Lower leg skin (tissue), 3 donors: ENCODE results near the gene OR11L1.

Experiments
- POLR2A ChIP-seq, 2 donors: fragments of 450-650 bp; IDR thresholded peaks; one replicate each; pipeline ENCODE4 v1.6.1; 2016 to 2017; ENCODE audit warnings: antibody characterized with exemption in 2 of 2, mild to moderate bottlenecking in 1 of 2, moderate library complexity in 1 of 2
- TF ChIP-seq, protein P1 (sequence below), 3 donors: fragments of 450-650 bp; IDR thresholded peaks; one replicate each; pipeline ENCODE4 v1.5.1; 2016; ENCODE audit warnings: antibody characterized with exemption in 3 of 3, mild to moderate bottlenecking in 3 of 3, moderate library complexity in 2 of 3

DNA sequence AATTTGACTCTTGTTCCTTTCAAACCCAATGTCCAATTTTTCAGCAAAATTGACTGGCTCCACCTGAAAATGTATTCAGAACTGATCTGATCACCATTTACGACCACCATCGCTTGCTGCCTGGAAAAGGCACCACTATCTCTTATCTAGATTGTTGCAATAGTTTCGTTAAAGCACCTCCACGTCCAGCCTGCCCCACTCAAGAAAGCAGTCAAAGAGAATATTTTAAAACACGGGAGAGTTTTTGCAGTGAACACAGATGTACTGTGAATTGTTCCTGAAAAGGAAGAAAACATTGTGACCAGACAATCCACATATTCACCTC, 4.0 kb upstream of the OR11L1 start:
- TF ChIP-seq, protein P1, sequence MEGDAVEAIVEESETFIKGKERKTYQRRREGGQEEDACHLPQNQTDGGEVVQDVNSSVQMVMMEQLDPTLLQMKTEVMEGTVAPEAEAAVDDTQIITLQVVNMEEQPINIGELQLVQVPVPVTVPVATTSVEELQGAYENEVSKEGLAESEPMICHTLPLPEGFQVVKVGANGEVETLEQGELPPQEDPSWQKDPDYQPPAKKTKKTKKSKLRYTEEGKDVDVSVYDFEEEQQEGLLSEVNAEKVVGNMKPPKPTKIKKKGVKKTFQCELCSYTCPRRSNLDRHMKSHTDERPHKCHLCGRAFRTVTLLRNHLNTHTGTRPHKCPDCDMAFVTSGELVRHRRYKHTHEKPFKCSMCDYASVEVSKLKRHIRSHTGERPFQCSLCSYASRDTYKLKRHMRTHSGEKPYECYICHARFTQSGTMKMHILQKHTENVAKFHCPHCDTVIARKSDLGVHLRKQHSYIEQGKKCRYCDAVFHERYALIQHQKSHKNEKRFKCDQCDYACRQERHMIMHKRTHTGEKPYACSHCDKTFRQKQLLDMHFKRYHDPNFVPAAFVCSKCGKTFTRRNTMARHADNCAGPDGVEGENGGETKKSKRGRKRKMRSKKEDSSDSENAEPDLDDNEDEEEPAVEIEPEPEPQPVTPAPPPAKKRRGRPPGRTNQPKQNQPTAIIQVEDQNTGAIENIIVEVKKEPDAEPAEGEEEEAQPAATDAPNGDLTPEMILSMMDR (IDR thresholded peaks at IDR 0.05) = no peak
- no peak for TF ChIP-seq POLR2A (IDR thresholded peaks at IDR 0.05)
